Skeletal muscle satellite cell (primary cell): ENCODE results near the gene ACSF2.
"Not testable (repeated sequence)": the region's sequence is repeated elsewhere in the genome, so short reads cannot be mapped to it uniquely, and the experiment has no call there.

Experiments used
- H3K27me3 ChIP-seq: 2 replicates; pipeline ENCODE4 v1.7.0; 2013; ENCODE audit warnings: low read length; ENCODE audit not compliant: control insufficient read depth, insufficient read depth
- H3K36me3 ChIP-seq: 2 replicates; pipeline ENCODE4 v1.7.0; 2013; ENCODE audit warnings: mild to moderate bottlenecking, control low read depth, low read length; ENCODE audit not compliant: insufficient read depth
- H3K4me1 ChIP-seq: 2 replicates; pipeline ENCODE4 v1.7.0; 2013; ENCODE audit warnings: low read length; ENCODE audit not compliant: control insufficient read depth, insufficient read depth
- H3K4me2 ChIP-seq: 2 replicates; pipeline ENCODE4 v1.7.0; 2013; ENCODE audit warnings: mild to moderate bottlenecking, low read length
- H3K4me3 ChIP-seq: 2 replicates; pipeline ENCODE4 v1.7.0; 2013; ENCODE audit warnings: low read length
- H3K9ac ChIP-seq: 2 replicates; pipeline ENCODE4 v1.7.0; 2013; ENCODE audit warnings: mild to moderate bottlenecking, low read depth, low read length, moderate library complexity
- H3K9me3 ChIP-seq: replicated peaks from 2 replicates; pipeline ENCODE4 v1.7.0; 2013; ENCODE audit warnings: mild to moderate bottlenecking, control low read depth, low read length

The ACSF2 gene

DNA sequence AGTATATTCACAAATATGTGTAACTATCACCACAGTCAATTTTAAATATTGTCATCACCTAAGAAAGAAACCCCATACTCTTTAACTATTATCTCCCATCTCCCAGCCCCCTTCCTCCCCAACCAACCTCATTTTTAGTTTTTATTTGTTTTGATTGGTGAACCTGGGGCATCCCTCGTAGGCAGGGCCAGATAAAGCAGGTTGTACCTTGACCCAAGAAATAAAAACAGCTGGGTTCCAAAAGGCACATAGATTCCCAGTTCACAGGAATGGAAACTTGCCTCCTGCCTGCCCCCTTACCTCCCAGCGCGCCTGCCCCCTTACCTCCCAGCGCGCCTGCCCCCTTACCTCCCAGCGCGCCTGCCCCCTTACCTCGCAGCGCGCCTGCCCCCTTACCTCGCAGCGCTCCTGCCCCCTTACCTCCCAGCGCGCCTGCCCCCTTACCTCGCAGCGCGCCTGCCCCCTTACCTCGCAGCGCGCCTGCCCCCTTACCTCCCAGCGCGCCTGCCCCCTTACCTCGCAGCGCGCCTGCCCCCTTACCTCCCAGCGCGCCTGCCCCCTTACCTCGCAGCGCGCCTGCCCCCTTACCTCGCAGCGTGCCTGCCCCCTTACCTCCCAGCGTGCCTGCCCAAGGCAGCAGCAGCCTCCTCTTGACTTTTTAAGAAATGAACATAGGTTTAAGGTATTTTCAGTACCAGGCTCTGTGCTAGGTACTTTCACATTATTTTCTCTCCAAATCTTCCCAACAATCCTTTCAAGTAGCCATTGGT lies 49.9 kb downstream of the ACSF2 start:
- H3K36me3 ChIP-seq, H3K4me2 ChIP-seq, H3K9me3 ChIP-seq, H3K27me3 ChIP-seq, H3K9ac ChIP-seq, H3K4me3 ChIP-seq: not testable (repeated sequence)
- peaks cover 14% of the 10 kb centered on the region for H3K4me1 ChIP-seq

DNA sequence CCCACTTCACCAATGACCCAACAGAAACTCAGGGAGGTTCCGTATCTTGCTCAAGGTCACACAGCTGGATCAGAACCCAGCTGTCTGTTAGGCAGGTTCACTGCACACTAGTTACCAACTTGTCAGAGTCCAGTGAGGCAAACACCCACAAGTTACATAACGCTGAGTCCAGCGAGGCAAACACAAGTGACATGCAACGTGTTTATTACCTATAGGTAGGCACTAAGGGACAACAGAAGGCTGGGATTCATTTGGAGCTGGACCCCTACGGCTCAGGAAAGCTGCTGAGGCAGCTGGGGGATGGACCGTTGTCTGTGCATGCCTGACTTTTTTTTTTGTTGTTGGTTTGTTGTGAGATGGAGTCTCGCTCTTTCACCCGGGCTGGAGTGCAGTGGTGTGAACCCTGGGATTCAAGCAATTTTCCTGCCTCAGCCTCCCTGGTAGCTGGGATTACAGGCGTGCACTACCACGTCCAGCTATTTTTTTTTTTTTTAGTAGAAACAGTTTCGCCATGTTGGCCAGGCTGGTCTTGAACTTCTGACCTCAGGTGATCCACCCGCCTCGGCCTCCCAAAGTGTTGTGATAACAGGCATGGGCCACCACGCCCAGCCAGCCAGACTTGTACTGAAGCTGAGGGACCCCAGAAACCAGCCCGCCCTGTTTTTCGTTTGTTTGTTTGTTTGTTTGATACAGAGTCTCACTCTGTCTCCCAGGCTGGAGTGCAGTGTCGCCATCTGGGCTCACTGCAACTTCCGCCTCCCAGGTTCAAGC lies 50.7 kb downstream of the ACSF2 start:
- no peaks in the 10 kb centered on the region for H3K9me3 ChIP-seq
- peaks cover 14% of the 10 kb centered on the region for H3K4me1 ChIP-seq
- peaks cover 2% of the 10 kb centered on the region for H3K27me3 ChIP-seq
- H3K9ac ChIP-seq = no peak overlapping the region
- H3K4me3 ChIP-seq = no peak overlapping the region
- no peak overlapping the region for H3K4me2 ChIP-seq
- H3K36me3 ChIP-seq = no peaks in the 10 kb centered on the region

DNA sequence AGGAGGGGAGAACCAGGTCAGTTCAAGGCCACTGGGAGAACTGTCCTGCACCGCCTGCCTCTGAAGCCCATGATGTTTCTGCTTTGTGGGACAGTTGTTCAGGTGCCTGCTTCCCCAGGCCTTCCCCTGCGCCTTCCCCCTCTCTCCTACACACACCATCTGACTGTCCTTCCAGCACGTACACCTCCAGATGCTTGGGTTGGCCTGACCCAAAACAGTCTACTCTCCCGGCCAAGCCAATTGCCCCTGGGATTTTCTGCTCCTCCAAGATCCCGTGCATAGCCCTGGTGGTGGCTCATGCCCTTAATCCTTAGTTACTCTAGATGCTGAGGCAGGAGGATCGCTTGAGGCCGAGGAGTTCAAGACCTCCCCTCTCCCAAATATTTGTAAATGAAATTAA lies 52.0 kb downstream of the ACSF2 start:
- no peaks in the 10 kb centered on the region for H3K9me3 ChIP-seq

DNA sequence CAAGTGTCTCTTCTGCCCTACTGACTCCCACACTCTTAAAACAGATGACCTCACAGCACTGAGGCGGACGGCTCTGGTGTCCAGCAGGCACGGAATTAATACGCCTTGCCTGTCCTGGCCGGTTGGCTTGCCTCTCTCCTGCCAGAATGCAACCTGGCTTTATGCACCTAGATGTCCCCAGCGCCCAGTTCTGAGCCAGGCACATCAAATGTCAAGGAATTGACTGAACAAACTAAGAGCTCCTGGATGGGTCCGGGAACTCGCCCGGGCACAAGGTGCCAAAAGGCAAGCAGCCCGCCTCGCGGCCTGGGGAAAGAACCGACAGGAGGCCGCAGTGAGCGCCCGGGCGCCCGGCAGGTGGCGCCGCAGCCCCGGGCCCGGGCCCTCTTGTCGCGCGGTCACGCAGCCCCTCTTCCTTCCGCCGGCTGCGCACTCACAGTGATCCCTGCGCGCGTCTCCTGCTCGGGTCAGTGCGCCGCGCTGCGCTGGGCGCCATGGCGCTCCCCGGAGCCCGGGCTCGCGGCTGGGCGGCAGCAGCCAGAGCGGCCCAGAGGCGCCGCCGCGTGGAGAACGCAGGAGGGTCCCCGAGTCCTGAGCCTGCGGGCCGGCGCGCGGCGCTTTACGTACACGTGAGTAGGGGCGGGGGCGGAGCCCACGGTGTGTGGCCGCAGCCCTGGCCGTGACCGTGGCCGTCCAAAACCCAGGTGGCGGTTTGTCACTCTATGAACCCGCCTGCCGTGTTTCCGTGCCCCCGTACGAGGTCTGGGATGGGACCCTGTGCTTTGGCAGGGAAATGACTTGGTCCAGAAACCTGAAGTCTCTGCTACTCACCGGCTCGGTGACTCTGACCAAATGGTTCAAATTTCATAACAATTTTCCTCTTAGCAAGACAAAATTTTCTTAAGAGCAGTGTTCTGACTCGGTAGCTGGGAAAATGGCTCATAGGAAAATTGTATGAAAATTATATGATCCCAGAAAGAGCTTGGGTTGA lies 52.7 kb downstream of the ACSF2 start, which contains the start of gene RSAD1:
RSAD1 (plus strand) TSS at position 470 of the 991 bp plus-strand sequence; CDS start at position 495, 25 bp downstream.
- peak within 1 kb of the TSS; percentile 79 for H3K9ac ChIP-seq
- H3K36me3 ChIP-seq = peaks cover 7% of the 10 kb centered on the region
- H3K9me3 ChIP-seq = no peaks in the 10 kb centered on the region
- peaks cover 21% of the 10 kb centered on the region for H3K4me1 ChIP-seq
- H3K4me3 ChIP-seq = peak within 1 kb of the TSS; percentile 83
- peak within 1 kb of the TSS; percentile 89 for H3K4me2 ChIP-seq
- H3K27me3 ChIP-seq = no peaks in the 10 kb centered on the region

More for the DNA sequence above, 52.0 kb downstream of the ACSF2 start:
- H3K4me1 ChIP-seq = peaks cover 18% of the 10 kb centered on the region
- H3K36me3 ChIP-seq = peaks cover 4% of the 10 kb centered on the region
- H3K27me3 ChIP-seq = no peaks in the 10 kb centered on the region
- peak overlapping the region; percentile 83 for H3K4me3 ChIP-seq
- H3K4me2 ChIP-seq = peak overlapping the region; percentile 89
- peak overlapping the region; percentile 79 for H3K9ac ChIP-seq

DNA sequence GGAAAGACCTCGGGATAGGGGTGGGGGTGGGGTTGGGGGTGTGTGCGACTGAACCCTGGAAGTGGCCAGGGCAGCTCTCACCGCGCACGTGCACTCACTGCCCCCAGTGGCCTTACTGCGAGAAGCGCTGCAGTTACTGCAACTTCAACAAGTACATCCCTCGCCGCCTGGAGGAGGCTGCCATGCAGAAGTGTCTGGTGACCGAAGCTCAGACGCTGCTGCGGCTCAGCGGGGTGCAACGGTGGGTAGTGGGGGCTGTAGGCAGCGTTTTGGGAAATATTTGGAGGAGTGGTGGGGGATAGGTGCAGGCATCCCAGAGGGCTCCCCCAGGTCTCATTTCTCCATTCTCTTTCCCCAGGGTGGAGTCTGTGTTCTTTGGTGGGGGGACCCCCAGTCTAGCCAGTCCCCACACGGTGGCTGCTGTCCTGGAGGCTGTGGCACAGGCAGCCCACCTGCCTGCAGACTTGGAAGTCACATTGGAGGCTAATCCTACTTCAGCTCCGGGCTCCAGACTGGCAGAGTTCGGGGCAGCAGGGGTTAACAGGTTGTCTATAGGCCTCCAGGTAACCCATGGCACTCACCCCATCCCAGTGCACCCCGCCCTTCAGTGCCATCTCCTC lies 53.6 kb downstream of the ACSF2 start:
- H3K9ac ChIP-seq = peak overlapping the region; percentile 79
- H3K4me1 ChIP-seq = peaks cover 21% of the 10 kb centered on the region

DNA sequence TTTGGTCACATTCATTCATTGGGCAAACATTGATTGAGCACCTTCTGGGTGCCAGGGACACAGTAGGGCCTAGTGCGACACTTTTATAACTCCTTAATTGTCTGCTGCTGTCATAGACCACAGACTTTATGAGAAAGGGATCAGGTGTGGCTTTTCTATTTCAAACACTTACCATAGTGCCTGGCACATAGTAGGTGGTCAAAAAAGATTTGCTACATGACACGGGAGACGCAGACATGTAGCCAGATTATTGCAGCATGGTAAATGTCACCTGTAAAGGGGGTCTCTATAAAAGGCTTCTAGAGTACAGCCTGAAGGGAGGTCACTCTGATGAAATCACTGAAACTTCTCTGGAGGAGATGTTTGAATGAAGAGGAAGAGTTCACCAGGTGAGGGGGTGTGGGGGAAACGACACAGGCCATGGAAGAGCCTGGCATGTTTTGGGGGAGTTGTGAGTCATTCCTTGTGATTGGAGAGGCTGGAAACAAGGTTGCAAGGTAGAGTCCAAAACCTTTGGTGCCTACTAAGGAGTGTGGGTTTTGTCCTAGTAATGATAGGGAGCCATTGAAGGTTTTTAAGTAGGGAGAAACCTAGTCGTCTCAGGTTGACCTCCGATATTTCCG lies 54.2 kb downstream of the ACSF2 start:
- Histone ChIP-seq H3K4me3 (peak overlapping the region; percentile 83), H3K36me3 (peaks cover 21% of the 10 kb centered on the region), H3K27me3 (no peaks in the 10 kb centered on the region), H3K4me1 (peaks cover 21% of the 10 kb centered on the region), H3K9ac (peak overlapping the region; percentile 37), H3K9me3 (no peaks in the 10 kb centered on the region), H3K4me2 (peak overlapping the region; percentile 89)

More for the DNA sequence above, 53.6 kb downstream of the ACSF2 start:
- H3K4me3 ChIP-seq = peak overlapping the region; percentile 83
- H3K27me3 ChIP-seq = no peaks in the 10 kb centered on the region
- H3K36me3 ChIP-seq = peaks cover 17% of the 10 kb centered on the region
- no peaks in the 10 kb centered on the region for H3K9me3 ChIP-seq
- H3K4me2 ChIP-seq = peak overlapping the region; percentile 89

DNA sequence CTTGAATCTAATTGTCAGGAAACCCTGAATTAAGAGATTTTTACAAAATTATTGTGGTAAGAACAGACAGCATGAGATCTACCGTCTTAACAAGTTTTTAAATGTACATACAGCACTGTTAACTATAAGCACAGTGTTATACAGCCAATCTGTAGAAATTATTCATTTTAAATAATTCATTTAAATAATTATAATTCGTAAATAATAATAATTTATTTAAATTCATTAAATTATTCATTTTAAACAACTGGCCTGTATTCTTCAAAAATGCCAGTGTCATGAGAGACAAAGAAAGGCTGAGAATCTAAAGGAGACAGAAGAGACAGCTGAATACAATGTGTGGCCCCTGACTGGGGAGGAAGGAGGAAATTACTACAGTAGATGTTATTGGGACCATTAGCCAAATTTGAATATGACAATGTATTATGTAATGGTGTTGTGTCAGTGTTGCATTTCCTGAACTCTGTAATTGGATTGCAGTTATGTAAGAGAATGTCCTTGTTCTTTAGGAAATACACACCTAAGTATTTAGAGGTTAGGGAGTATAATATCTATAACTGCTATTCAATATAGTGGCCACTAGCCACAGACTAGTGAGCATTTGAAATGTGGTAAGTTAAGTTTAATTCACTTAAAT lies 55.0 kb downstream of the ACSF2 start:
- no peaks in the 10 kb centered on the region for H3K9me3 ChIP-seq
- peaks cover 21% of the 10 kb centered on the region for H3K4me1 ChIP-seq
- H3K27me3 ChIP-seq = no peaks in the 10 kb centered on the region
- no peak overlapping the region for H3K9ac ChIP-seq
- H3K4me2 ChIP-seq = no peak overlapping the region
- H3K36me3 ChIP-seq = peaks cover 28% of the 10 kb centered on the region
- no peak overlapping the region for H3K4me3 ChIP-seq

DNA sequence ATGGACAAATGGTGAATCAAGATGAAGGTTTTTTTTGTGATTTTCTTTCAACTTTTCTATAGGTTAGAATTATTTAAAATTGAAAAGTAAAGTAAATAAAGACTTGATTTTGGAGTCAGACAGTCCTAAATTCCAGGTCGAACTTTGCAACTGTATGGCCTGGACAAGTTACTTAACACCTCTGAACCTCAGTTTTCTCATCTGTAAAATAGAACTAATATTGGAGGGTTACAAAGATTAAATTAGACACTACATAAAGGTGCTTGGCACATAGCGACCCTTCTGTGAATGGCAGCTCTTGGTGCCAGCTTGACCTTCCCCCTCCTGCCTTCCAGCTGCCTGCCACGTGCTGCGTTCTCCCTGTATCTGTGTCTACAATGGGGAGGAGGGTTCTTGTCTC lies 55.6 kb downstream of the ACSF2 start:
- Histone ChIP-seq H3K4me2 (no peak overlapping the region), H3K9ac (no peak overlapping the region), H3K9me3 (no peaks in the 10 kb centered on the region), H3K36me3 (peaks cover 28% of the 10 kb centered on the region), H3K4me1 (peaks cover 21% of the 10 kb centered on the region), H3K27me3 (no peaks in the 10 kb centered on the region), H3K4me3 (no peak overlapping the region)

DNA sequence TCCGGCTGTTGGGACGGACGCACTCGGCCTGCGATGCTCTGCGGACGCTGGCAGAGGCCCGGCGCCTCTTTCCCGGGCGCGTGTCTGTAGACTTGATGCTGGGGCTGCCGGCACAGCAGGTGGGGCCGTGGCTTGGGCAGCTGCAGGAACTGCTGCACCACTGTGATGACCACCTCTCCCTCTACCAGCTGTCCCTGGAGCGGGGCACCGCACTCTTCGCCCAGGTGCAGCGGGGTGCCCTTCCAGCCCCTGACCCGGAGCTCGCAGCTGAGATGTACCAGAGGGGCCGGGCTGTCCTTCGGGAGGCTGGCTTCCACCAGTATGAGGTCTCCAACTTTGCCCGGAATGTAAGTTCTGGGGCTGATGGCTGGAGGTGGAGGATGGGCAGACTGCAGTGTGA lies 56.1 kb downstream of the ACSF2 start:
- Histone ChIP-seq H3K4me2 (no peak overlapping the region), H3K4me3 (no peak overlapping the region), H3K27me3 (no peaks in the 10 kb centered on the region), H3K9ac (no peak overlapping the region), H3K36me3 (peaks cover 28% of the 10 kb centered on the region), H3K9me3 (no peaks in the 10 kb centered on the region), H3K4me1 (peaks cover 21% of the 10 kb centered on the region)

DNA sequence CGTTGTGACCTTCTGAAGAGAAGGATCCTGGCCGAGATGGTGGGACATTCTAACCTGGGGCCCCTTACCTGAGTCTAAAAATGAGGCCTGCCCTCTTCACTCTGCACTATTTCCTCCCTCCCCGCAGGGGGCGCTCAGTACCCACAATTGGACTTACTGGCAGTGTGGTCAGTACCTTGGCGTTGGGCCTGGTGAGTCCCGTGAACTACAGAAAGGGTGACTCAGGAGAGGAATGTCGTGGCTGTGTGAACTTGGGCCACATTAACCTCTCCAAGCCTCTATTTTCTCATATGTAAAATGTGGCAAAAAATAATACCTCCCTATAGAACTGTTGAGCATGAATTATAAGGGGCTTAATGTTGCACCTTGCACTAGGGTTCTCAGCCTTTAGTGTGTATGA lies 56.5 kb downstream of the ACSF2 start:
- H3K36me3 ChIP-seq = peaks cover 28% of the 10 kb centered on the region
- H3K4me2 ChIP-seq = peak overlapping the region; percentile 62
- H3K4me1 ChIP-seq = peaks cover 21% of the 10 kb centered on the region
- H3K4me3 ChIP-seq = no peak overlapping the region
- H3K9me3 ChIP-seq = no peaks in the 10 kb centered on the region
- no peaks in the 10 kb centered on the region for H3K27me3 ChIP-seq
- peak overlapping the region; percentile 53 for H3K9ac ChIP-seq
